ENCODE results near the gene SHD. TPM values are rescaled to one million over a fixed set of nuclear protein-coding genes. Genes with fewer than 3 reads are reported as not detected.

Gene SHD
- total RNA-seq, 1 experiment from 2014 or later = not detected

DNA sequence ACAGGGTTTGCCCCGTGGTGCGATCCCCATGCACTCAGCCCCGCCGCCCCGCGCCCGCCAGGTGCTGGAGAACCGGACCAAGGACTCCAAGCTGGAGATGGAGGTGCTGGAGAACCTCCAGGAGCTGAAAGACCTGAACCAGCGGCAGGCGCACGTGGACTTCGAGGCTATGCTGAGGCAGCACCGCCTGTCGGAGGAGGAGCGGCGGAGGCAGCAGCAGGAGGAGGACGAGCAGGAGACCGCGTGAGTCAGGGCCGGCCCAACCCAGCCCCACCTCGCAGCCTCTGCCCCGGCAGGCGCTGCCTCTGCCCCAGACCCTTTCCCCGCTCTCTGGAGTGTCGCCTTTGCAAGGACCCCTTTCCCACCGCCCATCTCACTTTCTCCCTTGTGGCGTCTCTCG lies 20.9 kb upstream of the SHD start:
- CTCF ChIA-PET = no interaction called here
- no peaks in the 10 kb centered on the region for H3K27me3 ChIP-seq (replicated peaks; ENCODE audit: insufficient read depth, low read depth, low read length, poor library complexity)
- peaks cover 6% of the 10 kb centered on the region for H3K9me3 ChIP-seq (ENCODE audit: low read depth, low read length, poor library complexity, severe bottlenecking)
- POLR2A ChIA-PET (ENCODE audit: low non-redundant PET) = no interaction called here
- no TSS peak for BruUV-seq (replicated peaks)
- intact Hi-C loops (cut with micrococcal nuclease; ENCODE audit: unreplicated experiment) = no loop called here
- H3K36me3 ChIP-seq (ENCODE audit: insufficient read depth, low read length, poor library complexity, severe bottlenecking) = peaks cover 21% of the 10 kb centered on the region
- H3K27ac ChIP-seq (ENCODE audit: low read depth, low read length, poor library complexity, severe bottlenecking) = no peak overlapping the region
- no peaks in the 10 kb centered on the region for H3K4me1 ChIP-seq (ENCODE audit: insufficient read depth, low read length, poor library complexity, severe bottlenecking)
- no peak overlapping the region for H3K4me3 ChIP-seq (ENCODE audit: low read depth, low read length, poor library complexity, severe bottlenecking)
- DNase-seq (ENCODE audit: low spot score) = no peak
- TF ChIP-seq, protein P1, sequence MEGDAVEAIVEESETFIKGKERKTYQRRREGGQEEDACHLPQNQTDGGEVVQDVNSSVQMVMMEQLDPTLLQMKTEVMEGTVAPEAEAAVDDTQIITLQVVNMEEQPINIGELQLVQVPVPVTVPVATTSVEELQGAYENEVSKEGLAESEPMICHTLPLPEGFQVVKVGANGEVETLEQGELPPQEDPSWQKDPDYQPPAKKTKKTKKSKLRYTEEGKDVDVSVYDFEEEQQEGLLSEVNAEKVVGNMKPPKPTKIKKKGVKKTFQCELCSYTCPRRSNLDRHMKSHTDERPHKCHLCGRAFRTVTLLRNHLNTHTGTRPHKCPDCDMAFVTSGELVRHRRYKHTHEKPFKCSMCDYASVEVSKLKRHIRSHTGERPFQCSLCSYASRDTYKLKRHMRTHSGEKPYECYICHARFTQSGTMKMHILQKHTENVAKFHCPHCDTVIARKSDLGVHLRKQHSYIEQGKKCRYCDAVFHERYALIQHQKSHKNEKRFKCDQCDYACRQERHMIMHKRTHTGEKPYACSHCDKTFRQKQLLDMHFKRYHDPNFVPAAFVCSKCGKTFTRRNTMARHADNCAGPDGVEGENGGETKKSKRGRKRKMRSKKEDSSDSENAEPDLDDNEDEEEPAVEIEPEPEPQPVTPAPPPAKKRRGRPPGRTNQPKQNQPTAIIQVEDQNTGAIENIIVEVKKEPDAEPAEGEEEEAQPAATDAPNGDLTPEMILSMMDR (conservative IDR thresholded peaks at IDR 0.05; ENCODE audit: low read depth, low read length) = no peak
- TF ChIP-seq EZH2 (IDR thresholded peaks at IDR 0.05; ENCODE audit: borderline replicate concordance, low read depth, low read length, poor library complexity, severe bottlenecking) = no peak

DNA sequence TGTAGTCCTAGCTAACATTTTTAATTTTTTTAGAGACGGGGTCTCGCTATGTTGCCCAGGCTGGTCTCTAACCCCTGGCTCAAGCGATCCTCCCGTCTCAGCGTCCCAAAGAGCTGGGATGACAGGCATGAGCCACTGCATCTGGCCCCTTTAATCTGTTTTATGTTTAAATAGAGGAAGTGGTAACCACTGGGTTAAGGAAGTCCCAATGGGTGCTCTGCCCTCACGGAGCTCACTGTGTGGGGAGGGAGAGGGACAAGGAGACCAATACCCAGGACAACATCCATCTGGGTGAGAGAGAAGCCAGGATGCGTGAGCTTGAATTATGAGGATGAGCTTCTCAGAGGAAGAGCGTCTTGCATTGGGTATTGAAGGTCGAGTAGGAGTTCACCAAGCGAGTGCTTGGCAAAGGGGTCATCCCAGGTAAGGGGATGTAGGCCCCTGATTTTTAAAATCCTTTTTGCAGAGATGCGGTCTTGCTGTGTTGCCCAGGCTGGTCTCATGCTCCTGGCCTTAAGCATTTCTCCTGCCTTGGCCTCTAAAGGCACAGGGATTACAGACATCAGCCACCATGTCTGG lies 18.4 kb upstream of the SHD start:
- Histone ChIP-seq H3K9me3 (ENCODE audit: low read depth, low read length, poor library complexity, severe bottlenecking) (peaks cover 6% of the 10 kb centered on the region), H3K27me3 (replicated peaks; ENCODE audit: insufficient read depth, low read depth, low read length, poor library complexity) (no peaks in the 10 kb centered on the region), H3K36me3 (ENCODE audit: insufficient read depth, low read length, poor library complexity, severe bottlenecking) (peaks cover 8% of the 10 kb centered on the region), H3K27ac (ENCODE audit: low read depth, low read length, poor library complexity, severe bottlenecking) (no peak overlapping the region), H3K4me1 (ENCODE audit: insufficient read depth, low read length, poor library complexity, severe bottlenecking) (no peaks in the 10 kb centered on the region), H3K4me3 (ENCODE audit: low read depth, low read length, poor library complexity, severe bottlenecking) (no peak overlapping the region)
- ChIA-PET POLR2A (ENCODE audit: low non-redundant PET) (no interaction called here), CTCF (no interaction called here)
- no peak for TF ChIP-seq EZH2 (IDR thresholded peaks at IDR 0.05; ENCODE audit: borderline replicate concordance, low read depth, low read length, poor library complexity, severe bottlenecking)
- TF ChIP-seq, protein P1 (conservative IDR thresholded peaks at IDR 0.05; ENCODE audit: low read depth, low read length) = no peak
- intact Hi-C loops (cut with micrococcal nuclease; ENCODE audit: unreplicated experiment) = no loop called here
- no TSS peak for BruUV-seq (replicated peaks)
- DNase-seq (ENCODE audit: low spot score) = no peak

DNA sequence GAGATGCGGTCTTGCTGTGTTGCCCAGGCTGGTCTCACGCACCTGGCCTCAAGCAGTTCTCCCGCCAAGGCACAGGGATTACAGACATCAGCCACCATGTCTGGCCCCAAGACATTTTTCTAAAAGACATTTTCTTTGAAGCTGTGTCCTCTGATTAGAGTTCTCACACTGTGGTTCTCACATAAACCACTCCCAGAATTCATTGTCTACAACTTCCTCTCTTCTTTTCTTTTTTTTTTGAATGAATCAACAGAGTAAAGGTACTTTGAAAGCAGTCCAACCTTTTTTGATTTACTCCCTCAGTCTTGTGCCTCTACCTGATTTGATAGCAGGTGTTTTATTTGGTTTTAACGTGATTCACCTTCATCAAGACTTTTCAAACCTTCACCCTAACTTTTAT lies 14.3 kb upstream of the SHD start:
- BruUV-seq (replicated peaks) = no TSS peak
- no peaks in the 10 kb centered on the region for H3K9me3 ChIP-seq (ENCODE audit: low read depth, low read length, poor library complexity, severe bottlenecking)
- peaks cover 15% of the 10 kb centered on the region for H3K36me3 ChIP-seq (ENCODE audit: insufficient read depth, low read length, poor library complexity, severe bottlenecking)
- no peak for DNase-seq (ENCODE audit: low spot score)
- TF ChIP-seq, protein P1 (conservative IDR thresholded peaks at IDR 0.05; ENCODE audit: low read depth, low read length) = no peak
- no peak for TF ChIP-seq EZH2 (IDR thresholded peaks at IDR 0.05; ENCODE audit: borderline replicate concordance, low read depth, low read length, poor library complexity, severe bottlenecking)
- H3K4me3 ChIP-seq (ENCODE audit: low read depth, low read length, poor library complexity, severe bottlenecking) = no peak overlapping the region
- H3K27me3 ChIP-seq (replicated peaks; ENCODE audit: insufficient read depth, low read depth, low read length, poor library complexity) = no peaks in the 10 kb centered on the region
- ChIA-PET POLR2A (ENCODE audit: low non-redundant PET) (no interaction called here), CTCF (no interaction called here)
- intact Hi-C loops (cut with micrococcal nuclease; ENCODE audit: unreplicated experiment) = loop anchor here (5.0 kb wide), 1 partner anchor 262 kb away; no protein-coding TSS in a partner anchor
- H3K4me1 ChIP-seq (ENCODE audit: insufficient read depth, low read length, poor library complexity, severe bottlenecking) = no peaks in the 10 kb centered on the region
- H3K27ac ChIP-seq (ENCODE audit: low read depth, low read length, poor library complexity, severe bottlenecking) = no peak overlapping the region
